ENCODE results near the gene SPON1.
"Not testable (repeated sequence)": the region's sequence is repeated elsewhere in the genome, so short reads cannot be mapped to it uniquely, and the experiment has no call there.

The SPON1 gene

DNA sequence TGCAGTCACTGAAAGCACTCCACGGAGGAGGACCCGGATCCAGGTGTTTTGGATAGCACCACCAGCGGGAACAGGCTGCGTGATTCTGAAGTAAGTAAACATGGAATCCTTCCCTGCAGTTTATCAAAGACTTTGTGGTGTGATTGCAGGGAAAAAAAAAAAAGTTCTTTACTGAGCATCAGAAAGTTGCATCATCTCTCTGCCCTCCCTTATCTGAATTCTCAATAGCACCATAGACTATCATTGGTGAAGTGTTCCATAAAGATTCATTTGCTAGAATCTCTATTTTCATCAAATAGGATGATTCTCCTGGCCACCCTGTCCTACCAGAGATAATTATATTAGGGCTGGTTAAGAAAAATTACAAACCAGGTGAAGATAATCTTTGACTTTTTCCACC is 79.0 kb downstream of the SPON1 start:
- DNase-seq (ENCODE audit: low read depth): peak; percentile 16

DNA sequence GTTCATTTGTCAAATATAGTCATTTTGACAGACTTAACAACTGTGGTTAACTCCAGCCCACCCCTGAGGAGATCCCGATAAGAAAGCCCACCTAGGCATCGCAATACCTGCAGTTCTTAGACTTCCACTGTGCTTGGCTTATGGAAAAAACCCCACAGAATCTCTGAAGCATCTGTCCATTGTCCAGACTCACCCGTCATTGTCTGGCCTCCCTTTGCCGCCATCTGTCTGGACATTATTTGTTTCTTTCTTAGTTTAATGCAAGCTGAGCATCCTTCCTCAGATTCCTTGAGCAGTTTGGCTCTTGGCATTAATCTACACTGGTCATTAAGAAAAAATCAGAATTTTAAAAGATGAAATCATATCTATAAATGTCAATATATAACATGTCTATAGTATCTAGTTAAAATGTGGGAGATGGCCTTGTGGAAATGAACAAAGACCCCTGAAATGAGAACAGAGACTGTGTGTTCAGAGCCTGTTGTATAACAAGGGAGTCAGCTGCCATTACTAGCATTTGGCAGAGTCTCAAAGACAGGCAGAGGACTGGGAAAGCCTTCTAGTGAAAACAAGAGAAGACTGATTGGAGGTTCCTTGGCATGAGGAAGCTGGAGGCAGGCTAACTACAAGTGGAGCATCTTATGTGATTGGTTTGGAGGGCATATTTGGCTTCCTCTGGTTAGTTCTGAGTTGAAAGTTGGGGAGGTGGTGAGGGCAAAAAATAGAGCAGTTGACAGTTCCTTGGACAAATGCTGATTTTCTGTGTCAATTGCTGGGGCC is 80.4 kb downstream of the SPON1 start:
- no peak for DNase-seq (ENCODE audit: low read depth)

DNA sequence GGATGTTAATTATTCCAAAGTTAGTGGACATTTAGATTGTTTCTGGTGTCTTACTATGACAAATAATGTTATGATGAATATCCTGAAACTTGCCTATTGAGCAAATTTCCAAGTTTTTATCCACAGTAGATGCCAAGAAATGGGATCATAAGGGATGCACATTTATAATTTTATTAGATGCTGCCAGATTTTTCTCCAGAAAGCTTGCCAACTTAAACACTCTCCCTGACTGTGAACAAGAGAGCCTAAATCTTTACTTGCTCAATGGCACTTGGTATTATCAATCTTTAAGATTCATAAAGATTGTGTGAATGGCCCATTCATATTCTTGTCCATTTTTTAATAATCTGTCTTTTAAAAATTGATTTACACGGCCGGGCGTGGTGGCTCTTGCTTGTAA is 82.4 kb downstream of the SPON1 start:
- DNase-seq (ENCODE audit: low read depth): no peak

DNA sequence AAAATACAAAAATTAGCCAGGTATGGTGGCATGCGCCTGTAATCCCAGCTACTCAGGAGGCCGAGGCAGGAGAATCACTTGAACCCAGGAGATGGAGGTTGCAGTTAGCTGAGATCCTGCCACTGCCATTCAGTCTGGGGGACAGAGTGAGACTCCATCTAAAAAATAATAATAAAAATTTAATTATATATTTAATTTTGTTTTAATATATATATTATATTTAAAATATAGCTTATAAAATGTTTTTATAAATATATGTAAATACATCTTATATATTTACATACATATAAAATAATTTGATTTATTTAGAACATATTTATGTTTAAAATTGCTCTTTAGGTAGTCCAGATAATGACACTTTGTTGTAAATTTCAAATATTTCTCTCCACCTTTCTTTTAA is 82.9 kb downstream of the SPON1 start:
- DNase-seq (ENCODE audit: low read depth): no peak

DNA sequence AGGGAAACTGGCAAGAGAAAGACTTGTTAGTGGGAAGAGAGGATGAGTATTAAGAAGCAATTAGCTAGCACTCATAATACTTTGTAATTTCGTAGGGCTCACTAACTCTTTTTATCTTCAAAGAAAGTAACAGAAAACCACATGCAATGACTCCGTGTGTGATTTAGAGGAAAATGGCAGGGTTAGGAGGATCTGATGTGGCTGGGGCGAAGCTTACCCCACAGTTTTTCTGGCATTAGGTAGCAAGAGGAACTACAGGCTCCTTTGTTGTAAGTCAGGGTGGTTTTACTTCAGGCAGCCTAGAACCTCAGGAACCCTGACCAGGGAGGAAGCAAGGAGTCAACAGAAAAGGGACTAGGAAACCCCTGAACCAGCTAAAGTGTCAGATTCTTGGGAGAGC is 89.7 kb downstream of the SPON1 start:
- no peak for DNase-seq (ENCODE audit: low read depth)

DNA sequence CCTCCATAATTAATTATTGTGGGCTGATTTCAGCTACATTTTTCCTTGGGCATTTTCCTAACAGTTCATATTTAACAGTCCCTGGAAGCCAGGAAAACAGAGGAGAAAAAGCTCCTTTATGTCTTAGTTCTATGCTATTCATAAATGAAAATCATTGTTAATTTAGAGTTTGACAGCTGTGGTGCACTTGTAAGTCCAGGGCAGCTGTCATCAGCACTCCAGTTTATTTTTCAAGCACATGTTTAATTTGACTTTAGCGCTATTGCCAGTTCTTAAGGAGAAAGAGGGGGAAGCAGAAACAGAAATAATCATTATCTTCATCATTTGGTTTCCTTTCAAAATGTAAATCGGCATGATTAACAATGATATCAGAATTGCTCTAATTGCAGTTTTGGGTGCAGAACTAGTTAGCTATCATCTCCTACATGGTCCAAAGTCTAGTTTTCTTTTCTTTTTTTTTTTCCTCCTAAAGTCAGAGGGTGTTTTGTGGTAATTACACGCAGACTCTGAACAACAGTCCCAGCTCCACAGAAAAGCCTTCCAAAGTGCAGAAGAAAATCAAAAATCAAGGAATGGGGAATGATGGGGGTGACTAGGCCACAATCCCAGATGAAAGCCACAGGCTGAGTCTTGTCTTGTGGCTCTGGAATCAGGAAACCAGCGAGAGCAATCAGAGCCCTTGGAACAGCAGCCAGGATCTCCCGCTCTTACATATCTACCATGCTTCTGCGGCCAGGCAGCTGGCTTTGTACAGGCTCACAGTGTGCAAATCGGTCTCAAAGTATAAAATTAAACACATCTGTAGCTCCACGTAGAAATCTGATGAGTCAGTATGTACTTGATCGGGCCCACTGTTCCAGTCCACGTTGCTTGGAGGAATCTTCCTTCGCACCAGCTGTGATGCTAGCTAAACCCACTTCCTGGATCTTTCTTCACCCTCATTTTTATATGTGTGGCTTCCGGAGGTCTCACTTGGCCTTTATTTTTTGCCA is 91.9 kb downstream of the SPON1 start:
- DNase-seq (ENCODE audit: low read depth): no peak

DNA sequence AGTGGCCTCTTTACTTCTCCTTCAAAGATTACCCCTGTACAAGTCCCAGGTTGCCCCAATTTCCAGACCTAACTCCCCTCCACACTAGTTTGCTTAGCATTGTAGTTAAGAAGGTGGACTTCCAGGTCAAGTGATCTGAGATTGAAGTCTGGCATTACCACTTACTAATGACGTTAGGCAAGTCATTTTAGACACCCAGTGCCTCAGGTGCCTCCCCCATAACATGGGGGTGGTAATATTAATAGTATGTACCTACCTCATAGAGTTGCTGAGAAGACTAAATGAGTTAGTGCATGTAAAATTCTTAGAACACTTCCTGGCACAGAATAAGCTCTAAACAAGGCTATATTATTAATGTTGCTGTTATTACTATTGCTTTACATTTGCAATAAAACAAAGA is 93.4 kb downstream of the SPON1 start:
- DNase-seq (ENCODE audit: low read depth): no peak

DNA sequence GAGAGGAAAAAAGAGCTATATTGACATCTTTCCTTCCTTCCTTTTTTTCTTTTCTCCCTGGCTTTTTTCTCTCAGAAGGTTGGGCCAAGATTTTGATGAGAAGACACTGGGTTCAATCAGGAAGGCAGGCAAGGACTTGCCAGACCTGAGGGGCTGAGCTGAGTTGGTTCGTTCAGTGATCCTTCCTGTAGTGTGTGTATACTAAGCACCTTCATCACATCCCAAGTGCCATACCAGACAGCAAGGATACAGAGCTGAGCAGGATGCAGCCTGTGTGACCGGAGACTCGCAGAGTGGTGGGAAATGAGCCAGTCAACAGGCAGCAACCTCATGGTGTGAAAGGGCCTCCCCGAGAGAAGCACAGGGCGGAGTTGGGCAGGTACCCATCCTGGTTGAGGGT is 95.5 kb downstream of the SPON1 start:
- DNase-seq (ENCODE audit: low read depth): no peak

DNA sequence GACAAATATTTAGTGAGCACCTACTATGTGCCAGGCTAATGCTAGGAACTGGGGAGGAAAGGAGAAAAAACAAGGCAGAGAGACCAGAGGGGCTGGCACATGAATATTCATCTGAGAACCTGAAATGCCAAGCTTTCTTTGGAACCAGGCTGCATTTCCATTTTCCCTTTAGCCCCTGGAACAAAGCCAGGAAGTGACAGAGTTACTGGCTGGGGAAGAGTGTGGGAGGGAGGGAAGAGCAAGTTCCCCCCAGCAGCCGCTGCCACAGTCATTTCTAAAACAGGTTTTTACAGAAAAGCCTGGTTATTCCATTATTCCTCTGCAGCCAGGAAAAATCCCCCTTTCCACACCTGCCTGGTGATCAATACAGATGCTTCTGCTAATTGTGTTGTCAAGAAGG is 97.0 kb downstream of the SPON1 start:
- no peak for DNase-seq (ENCODE audit: low read depth)

DNA sequence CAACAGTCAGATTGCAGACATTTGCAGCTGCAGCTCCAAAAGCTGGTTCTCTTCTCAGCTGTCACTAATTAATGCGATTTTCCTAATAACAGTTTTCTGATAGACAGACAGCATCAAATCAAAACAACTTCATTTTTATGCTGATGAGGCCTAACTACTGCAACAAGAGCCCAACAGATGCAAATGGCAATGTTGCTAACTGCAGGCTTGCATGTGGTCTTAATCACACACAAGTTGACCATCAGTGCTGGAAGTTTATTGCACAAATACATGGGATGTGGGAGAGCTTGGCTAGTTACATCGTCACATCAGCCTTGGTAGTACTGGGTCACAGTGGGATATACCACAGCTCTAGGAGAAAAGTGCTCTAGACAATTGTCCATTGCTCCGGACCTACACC is 99.2 kb downstream of the SPON1 start:
- no peak for DNase-seq (ENCODE audit: low read depth)

DNA sequence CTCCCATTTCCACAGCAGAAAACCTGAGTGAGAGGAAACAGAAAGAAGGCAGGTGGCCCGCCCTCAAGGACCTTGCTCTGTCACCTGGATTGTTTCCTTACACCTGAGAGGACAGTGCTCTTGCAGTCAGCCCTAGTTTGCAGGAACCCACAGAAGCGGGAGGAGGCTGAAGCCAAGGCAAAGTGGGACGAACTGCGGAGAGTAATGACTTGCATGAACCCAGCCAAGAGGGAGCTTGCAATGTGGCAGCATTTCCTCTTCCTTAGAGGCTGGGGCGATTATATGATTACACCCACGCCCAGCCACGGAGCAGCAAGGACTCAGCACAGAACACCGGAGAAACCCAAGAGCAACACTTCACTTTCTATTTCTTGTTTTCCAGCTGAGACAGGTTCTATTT is 102.6 kb downstream of the SPON1 start:
- DNase-seq (ENCODE audit: low read depth): no peak

DNA sequence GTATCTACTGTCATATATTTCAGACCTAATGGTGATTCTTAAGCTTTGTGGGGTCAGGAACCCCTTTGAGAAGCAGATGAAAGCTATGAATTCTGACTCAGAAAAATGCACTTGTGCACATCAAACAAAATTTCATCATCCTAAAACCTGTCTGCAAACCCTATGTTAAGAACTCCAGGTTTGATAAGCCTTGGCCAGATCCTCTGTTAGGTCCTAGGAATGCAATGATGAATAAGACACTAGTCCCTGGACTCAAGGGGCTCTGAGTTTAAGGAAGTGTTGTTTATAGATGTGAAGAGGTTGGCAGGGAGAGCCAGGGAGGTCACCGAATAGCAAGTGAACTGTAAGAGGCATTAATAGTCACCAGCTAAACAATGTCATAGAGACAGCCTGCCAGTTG is 103.2 kb downstream of the SPON1 start:
- no peak for DNase-seq (ENCODE audit: low read depth)

DNA sequence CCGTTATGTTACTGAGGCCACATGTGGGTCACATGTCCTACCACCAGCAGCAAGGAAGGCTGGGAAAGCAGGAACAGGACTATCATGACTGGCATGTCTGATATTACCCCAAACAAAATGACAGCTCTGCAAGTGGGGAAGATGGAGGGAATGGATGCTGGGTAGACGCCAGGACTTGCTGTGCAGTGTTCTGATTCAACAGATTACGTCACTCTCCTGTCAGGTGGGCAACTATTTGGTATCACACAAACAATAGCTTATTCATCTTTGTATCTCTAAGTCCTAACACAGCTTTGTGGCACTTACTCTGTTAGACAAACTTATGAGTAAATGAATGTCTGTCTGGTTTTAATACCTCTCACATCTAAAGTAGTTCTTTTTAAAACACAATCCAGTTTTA is 105.2 kb downstream of the SPON1 start:
- DNase-seq (ENCODE audit: low read depth): no peak

DNA sequence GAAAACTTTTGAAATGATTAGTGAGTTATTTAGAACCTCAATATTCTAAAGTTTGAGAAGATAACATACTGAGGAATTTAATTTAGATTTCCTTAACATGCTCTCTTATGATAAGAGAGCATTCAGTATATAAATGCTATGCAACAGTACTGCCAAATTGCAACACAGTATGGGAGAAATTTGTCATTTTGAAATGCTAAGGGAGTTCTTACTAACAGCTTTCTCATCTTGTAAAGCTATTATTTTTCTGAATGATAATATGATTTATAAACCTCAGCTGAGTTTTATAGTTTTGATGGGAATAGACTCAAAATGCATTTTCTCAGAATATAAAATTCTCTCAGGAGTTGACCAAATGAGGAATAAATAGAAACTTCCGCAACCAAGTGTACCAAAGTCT is 108.4 kb downstream of the SPON1 start:
- DNase-seq (ENCODE audit: low read depth): peak; percentile 32

DNA sequence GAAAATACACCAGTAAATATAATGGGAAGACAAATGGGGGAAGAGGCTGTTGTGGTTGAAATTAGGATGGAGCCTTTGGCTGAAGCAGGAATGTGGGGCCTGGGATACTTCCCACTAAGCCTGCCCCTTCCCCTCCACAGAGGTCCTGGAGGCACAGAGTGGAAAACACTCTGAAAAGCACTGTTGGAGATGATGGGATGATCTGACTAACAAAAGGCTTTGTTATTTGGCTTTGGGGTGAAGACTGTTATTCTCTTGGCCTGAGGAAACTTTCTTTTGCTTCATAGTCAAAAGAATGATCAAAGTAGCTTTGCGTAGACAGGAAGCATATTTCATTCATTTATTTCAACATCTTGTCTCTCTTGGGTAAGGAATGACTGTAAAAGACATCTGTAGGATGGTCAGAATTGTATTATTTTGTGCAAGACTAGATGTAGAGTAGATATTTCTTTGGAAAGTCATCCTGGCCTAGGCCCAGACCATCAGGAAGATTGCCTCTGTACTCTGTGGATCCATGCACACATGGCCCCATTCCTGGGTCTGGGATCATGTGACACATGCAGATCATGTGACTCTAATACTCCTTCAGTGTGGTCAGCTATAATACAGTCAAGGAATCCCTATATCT is 111.4 kb downstream of the SPON1 start:
- DNase-seq (ENCODE audit: low read depth): peak; percentile 64

DNA sequence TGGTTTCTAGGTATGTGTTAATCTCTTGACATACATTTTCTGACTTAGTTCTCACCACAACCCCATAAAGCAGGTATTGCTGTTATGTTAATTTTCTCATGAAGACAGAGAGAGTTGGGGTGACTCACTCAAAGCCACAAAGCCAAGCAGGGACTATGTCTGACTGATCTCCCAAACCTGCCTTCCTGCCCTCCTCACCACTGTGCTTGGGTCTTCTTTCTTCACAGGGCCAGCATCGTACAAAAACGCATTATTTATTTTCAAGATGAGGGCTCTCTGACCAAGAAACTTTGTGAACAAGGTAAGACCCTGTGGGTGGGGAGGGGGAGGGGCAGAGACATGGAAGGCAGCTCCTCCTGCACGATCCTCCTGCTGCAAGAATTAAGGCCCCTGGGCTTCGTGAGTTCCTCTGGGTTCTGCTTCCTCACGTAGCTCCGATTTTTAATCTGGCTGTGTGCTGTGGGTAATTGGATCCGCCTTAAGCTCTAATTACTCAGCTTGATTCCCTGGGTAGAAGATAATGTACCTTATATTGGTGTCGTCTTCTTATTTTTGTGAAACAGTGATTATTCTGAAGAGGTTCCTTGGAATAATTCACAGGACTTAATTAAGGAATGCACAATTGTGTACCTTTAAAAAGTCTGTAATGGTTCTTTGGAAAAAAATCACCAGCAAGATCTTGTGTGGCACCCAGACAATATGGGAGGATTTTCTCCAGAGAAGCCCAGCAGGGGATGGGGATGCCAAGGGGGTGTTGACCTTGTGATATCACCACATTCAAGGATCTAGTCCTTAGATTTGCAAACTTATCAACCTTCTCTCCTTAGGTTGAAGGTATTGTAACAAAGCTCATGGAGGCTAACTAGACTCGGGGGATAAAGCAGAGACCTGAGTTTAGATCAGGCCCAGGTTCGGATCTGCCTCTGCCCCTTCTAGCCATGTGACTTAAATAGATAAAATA is 112.9 kb downstream of the SPON1 start:
- peak; percentile 51 for DNase-seq (ENCODE audit: low read depth)

DNA sequence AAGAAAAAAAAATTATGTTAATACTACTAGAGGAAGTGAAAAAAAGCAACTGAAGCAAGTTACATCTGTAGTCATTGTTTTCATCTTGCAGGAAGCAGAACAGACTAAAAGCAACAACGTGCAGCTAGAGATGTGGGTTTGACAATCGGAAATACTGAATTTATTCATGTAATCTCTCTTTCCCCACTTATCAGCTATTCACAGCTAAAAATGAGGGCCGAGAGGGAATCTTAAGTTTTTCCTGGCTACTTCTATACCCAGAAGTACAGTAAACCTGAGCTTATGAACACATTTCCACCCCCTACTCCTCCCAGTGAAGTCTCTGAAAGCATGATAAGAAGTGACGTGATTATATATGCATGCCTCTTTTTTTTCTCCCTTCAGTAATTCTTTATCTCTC is 116.5 kb downstream of the SPON1 start:
- DNase-seq (ENCODE audit: low read depth): peak; percentile 8

DNA sequence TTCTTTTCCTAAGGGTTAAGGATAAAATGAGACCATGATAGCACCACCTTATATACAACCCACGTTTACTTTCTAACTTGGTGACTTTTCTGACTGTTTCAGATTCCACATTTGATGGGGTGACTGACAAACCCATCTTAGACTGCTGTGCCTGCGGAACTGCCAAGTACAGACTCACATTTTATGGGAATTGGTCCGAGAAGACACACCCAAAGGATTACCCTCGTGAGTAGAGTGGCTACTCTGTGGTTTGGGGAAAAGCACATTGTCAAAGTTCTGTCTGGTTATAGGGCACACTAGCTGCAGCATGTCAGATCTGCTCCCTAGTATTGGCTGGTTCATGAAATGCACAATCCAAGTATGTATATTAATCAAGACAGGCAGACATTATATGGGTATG is 117.3 kb downstream of the SPON1 start:
- DNase-seq (ENCODE audit: low read depth): no peak

DNA sequence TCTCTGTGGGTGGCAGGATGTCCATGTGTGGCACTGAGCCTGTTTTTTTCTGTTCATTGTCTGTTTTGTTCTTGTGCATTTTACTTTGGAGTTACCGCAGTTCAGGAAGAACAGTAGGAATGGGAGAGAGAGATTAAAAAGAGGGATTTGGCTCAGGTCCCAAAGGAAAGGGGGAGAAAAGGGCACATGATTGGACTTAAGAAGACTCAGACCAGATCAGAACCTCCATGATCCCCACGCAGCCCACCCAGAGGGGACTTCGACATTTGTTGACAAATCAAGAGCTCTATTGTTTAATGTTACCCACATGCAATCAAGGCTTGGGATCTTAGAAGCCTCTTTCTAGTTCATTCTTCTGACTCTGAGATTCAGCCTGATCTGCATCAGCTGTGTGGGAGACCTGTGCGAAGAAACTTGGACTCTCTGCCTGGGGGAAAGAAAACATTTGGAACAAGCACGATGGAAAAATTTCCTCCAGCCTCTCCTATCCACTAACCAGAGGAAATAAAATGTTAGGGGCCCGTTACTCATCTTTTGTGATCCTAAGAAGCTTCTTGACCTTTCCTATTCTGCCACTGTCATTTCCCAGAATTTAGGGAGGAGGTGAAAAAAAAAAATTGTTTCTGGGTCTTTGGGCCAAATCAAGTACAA is 119.2 kb downstream of the SPON1 start:
- no peak for DNase-seq (ENCODE audit: low read depth)

DNA sequence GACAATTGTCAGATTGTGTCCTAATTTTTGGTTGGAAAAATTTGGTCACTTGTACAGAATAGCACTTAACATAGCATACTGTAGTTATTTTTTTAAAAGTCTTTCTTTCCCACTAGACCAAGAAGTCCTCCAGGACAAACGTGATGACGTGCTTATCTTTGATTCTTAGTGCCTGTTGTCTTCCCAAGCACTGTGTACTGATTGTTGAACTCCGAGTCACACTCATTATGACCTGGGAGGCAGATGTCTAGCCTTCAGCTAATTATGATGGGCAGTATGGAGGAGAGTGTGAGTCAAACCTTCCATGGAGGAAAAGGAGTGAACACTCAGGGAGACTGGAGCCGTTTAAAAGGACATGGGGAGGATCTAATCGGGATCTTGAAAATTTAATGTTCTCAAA is 119.8 kb downstream of the SPON1 start:
- DNase-seq (ENCODE audit: low read depth): no peak

DNA sequence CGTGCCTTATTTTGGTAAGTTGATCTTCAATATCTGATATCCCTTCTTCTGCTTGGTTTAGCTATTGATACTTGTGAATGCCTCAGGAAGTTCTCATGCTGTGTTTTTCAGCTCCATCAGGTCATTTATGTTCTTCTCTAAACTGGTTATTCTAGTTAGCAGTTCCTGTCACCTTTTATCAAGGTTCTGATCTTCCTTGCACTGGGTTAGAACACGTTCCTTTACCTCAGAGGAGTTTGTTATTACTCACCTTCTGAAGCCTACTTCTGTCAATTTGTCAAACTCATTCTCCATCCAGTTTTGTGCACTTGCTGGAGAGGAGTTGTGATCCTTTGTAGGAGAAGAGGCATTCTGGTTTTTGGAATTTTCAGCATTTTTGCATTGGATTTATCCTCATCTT is 126.3 kb downstream of the SPON1 start:
- DNase-seq (ENCODE audit: low read depth): not testable (repeated sequence)

All from amniotic epithelial cell (primary cell).